Measurements from ENCODE around the gene HPCAL1. TPM values are rescaled to one million over a fixed set of nuclear protein-coding genes. Genes with fewer than 3 reads are reported as not detected.

The HPCAL1 gene
- total RNA-seq, 6 experiments from 2014 or later = 23.1 to 68.8 (median 29.1) TPM

DNA sequence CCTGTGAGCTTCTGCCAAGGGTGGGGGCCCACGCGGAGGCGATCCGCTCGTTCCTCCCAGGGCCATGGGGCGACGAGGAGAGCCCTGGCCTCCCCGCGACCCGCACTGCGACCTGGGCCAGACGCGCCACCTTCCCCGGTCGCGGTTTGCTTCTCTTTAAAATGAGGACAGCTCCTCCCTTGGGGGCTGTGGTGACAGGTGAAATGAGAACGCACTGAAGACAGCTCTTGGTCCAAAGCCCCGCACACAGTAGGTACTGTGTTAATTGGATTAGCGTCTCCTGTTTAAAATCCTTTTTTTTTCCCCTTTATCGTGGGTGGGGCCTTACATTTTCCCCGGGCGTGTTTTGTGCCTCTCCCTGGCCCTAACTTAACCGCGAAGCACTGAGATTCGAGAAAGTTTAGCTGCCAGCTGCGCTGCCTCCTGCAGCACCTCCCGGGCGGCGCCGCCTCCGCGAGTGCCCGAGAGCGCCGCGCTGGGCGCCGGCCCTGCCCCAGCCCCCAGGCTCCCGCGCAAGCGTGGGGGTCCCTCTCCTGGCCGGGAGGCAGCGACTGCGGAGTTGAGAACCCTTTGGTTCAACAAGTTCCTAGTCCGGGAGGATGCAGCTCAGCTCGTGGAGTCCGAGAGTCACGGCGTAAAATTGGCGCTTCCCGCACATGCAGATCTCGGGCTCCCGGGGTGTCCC is 1.1 kb downstream of the HPCAL1 start:
- DNase-seq = peak in 2 of 3 donors; percentile 57 to 65
- Histone ChIP-seq H3K27me3 (no peaks in the 10 kb centered on the region), H3K36me3 (no peaks in the 10 kb centered on the region), H3K4me3 (peak overlapping the region; percentile 77 to 90 (median 90)), H3K9me3 (no peaks in the 10 kb centered on the region), H3K4me1 (peaks cover 0 to 38% (median 10%) of the 10 kb centered on the region in 4 donors), H3K27ac (peak overlapping the region; percentile 33 to 93 (median 88))
- WGBS (ENCODE audit: insufficient coverage, low coverage, low lambda C conversion rate, missing lambda C conversion rate) = 0% methylated on average over 31 of the region's 53 CpGs
- ATAC-seq = peak; percentile 2 to 15 (median 8)
- peak; percentile 21 for TF ChIP-seq POLR2A (IDR thresholded peaks at IDR 0.05)
- TF ChIP-seq, protein P1, sequence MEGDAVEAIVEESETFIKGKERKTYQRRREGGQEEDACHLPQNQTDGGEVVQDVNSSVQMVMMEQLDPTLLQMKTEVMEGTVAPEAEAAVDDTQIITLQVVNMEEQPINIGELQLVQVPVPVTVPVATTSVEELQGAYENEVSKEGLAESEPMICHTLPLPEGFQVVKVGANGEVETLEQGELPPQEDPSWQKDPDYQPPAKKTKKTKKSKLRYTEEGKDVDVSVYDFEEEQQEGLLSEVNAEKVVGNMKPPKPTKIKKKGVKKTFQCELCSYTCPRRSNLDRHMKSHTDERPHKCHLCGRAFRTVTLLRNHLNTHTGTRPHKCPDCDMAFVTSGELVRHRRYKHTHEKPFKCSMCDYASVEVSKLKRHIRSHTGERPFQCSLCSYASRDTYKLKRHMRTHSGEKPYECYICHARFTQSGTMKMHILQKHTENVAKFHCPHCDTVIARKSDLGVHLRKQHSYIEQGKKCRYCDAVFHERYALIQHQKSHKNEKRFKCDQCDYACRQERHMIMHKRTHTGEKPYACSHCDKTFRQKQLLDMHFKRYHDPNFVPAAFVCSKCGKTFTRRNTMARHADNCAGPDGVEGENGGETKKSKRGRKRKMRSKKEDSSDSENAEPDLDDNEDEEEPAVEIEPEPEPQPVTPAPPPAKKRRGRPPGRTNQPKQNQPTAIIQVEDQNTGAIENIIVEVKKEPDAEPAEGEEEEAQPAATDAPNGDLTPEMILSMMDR (IDR thresholded peaks at IDR 0.05) = peak in 2 of 4 donors; percentile 14 to 15
- intact Hi-C loops (cut with DNase I) = loop anchor here (5.0 to 10.0 kb wide), 2 partner anchors 61 to 103 kb away; no protein-coding TSS in a partner anchor

DNA sequence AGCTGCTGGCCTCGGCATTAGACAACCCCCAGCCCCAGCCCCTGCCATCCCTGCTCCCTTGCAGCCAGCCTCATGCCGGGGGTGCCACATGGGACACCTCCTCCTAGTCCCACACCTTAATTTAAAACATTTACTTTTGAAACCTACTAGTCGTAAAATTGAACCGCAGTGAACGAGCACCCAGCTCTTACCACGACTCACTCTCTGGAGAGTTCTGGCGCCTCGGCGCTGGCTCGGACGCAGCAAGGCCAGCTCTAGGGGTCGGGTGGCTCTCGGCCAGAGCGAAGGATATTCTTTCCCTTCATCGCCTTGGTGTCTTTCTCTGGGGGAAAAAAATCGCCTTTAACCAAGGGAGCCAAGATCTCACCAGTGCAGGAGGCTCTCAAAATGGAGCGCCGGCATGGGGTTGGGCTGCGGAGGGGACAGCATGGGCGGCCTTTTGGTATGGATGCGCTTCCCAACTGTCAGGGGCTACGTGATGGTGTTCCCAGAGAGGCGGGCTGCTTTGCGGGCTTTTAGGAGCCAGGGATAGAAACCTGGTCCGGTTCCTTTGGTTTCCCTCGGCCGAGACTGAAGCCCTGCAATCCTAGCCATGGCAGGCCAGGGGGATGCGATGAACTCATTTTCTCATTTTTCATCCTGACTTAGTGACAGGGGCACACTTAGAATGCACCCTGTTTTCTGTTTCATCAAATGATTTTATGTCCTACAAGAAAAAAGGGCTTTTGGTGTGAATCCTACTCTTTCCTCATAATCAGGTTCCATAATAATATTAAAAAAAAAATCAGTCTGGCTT is 2.0 kb downstream of the HPCAL1 start:
- no peak for TF ChIP-seq POLR2A (IDR thresholded peaks at IDR 0.05)
- TF ChIP-seq, protein P1 (IDR thresholded peaks at IDR 0.05) = no peak
- DNase-seq = no peak
- intact Hi-C loops (cut with DNase I) = loop anchor here (5.0 to 10.0 kb wide), 2 partner anchors 60 to 103 kb away; no protein-coding TSS in a partner anchor

DNA sequence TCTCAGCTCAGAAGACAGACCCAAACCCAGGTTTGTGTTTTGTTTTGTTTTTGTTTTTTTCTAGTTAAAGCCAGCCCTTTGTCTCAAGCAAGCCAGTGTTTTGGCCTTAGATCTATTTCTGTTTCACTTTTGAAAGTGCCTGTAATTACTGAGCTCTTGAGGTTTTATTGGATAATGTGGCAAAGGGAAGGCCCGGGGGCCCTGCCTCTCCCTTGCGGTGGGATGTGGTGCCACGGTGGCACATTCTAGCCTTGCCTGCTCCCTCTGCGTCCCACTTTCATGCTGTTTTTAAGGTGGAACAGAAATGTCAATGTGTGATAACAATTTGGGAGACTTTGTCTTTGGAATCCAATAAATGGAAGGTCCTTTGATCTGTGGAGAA is 2.5 kb downstream of the HPCAL1 start:
- peak overlapping the region in 1 of 3 donors; percentile 93 for H3K27ac ChIP-seq
- H3K27me3 ChIP-seq = no peaks in the 10 kb centered on the region
- intact Hi-C loops (cut with DNase I) = loop anchor here in 1 of 2 donors (10.0 kb wide), 1 partner anchor 60 kb away; no protein-coding TSS in a partner anchor
- no peaks in the 10 kb centered on the region for H3K36me3 ChIP-seq
- 32% methylated on average over 4 of the region's 4 CpGs for WGBS (ENCODE audit: insufficient coverage, low coverage, low lambda C conversion rate, missing lambda C conversion rate)
- H3K9me3 ChIP-seq = no peaks in the 10 kb centered on the region
- no peak overlapping the region for H3K4me3 ChIP-seq
- peaks cover 0 to 36% (median 10%) of the 10 kb centered on the region in 4 donors for H3K4me1 ChIP-seq
- ATAC-seq (no peak), DNase-seq (no peak)
- TF ChIP-seq, protein P1 (IDR thresholded peaks at IDR 0.05) = no peak
- TF ChIP-seq POLR2A (IDR thresholded peaks at IDR 0.05) = no peak

More for the DNA sequence above, 2.0 kb downstream of the HPCAL1 start:
- peak overlapping the region in 1 of 3 donors; percentile 93 for H3K27ac ChIP-seq
- H3K27me3 ChIP-seq = no peaks in the 10 kb centered on the region
- no peak for ATAC-seq
- H3K9me3 ChIP-seq = no peaks in the 10 kb centered on the region
- WGBS (ENCODE audit: insufficient coverage, low coverage, low lambda C conversion rate, missing lambda C conversion rate) = 23% methylated on average over 17 of the region's 28 CpGs
- peaks cover 0 to 38% (median 10%) of the 10 kb centered on the region in 4 donors for H3K4me1 ChIP-seq
- H3K4me3 ChIP-seq = peak overlapping the region; percentile 77 to 90 (median 90)
- H3K36me3 ChIP-seq = no peaks in the 10 kb centered on the region

DNA sequence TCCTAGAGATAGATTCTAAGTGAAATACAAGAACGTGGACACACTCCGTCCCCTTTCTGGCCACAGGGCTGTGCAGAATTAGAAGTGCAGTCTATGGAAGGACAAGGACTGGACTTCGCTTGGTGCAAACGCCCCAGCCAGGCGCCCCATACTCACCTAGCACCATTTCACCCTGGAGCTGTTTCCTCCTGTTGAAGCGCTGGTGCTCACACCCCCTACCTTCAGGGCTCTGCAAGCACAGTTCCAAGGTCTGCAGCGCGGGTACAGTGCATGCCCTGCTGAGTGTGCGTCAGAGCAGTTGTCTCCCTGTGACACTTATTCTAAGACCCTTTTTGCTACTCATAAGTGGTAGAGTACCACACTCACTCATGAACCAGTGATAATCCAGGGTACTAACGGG is 3.0 kb downstream of the HPCAL1 start:
- Histone ChIP-seq H3K4me3 (no peak overlapping the region), H3K27ac (peak overlapping the region in 1 of 3 donors; percentile 93)
- no peak for ATAC-seq

More for the DNA sequence above, 3.0 kb downstream of the HPCAL1 start:
- DNase-seq = no peak
- Histone ChIP-seq H3K9me3 (no peaks in the 10 kb centered on the region), H3K4me1 (peaks cover 0 to 31% (median 10%) of the 10 kb centered on the region in 4 donors), H3K27me3 (no peaks in the 10 kb centered on the region), H3K36me3 (no peaks in the 10 kb centered on the region)
- 56% methylated on average over 4 of the region's 10 CpGs for WGBS (ENCODE audit: insufficient coverage, low coverage, low lambda C conversion rate, missing lambda C conversion rate)
- no peak for TF ChIP-seq POLR2A (IDR thresholded peaks at IDR 0.05)
- TF ChIP-seq, protein P1 (IDR thresholded peaks at IDR 0.05) = peak in 2 of 4 donors; percentile 18 to 31
- intact Hi-C loops (cut with DNase I) = loop anchor here in 1 of 2 donors (10.0 kb wide), 1 partner anchor 59 kb away; no protein-coding TSS in a partner anchor

Data from right lobe of liver (tissue), 6 donors.